ENCODE data around the gene TMEM200A.
"Not testable (repeated sequence)": the region's sequence is repeated elsewhere in the genome, so short reads cannot be mapped to it uniquely, and the experiment has no call there.

TMEM200A gene

GRCh38 chr6:130365166-130366106, at the start of gene TMEM200A:
Gene TMEM200A (plus strand): TSS chr6:130366017. CDS start chr6:130440423, 74,406 bp downstream.
- peak; percentile 30 for DNase-seq (ENCODE audit: low read depth)

- DNase-seq (ENCODE audit: low read depth) = no peak
Observed at GRCh38 chr6:130320908-130321307, 44.9 kb upstream of the TMEM200A start.

GRCh38 chr6:130322673-130323268, 43.0 kb upstream of the TMEM200A start:
- peak; percentile 40 for DNase-seq (ENCODE audit: low read depth)

- no peak for DNase-seq (ENCODE audit: low read depth)
Observed at GRCh38 chr6:130324657-130325056, 41.2 kb upstream of the TMEM200A start.

- no peak for DNase-seq (ENCODE audit: low read depth)
Observed at GRCh38 chr6:130326496-130326895, 39.3 kb upstream of the TMEM200A start.

GRCh38 chr6:130337534-130337933, 28.3 kb upstream of the TMEM200A start:
- no peak for DNase-seq (ENCODE audit: low read depth)

GRCh38 chr6:130346324-130346723, 19.5 kb upstream of the TMEM200A start:
- not testable (repeated sequence) for DNase-seq (ENCODE audit: low read depth)

- DNase-seq (ENCODE audit: low read depth) = no peak
Observed at GRCh38 chr6:130354322-130354721, 11.5 kb upstream of the TMEM200A start.

- DNase-seq (ENCODE audit: low read depth) = no peak
Observed at GRCh38 chr6:130355572-130355971, 10.2 kb upstream of the TMEM200A start.

GRCh38 chr6:130357436-130357835, 8.4 kb upstream of the TMEM200A start:
- no peak for DNase-seq (ENCODE audit: low read depth)

GRCh38 chr6:130359736-130360135, 6.1 kb upstream of the TMEM200A start:
- DNase-seq (ENCODE audit: low read depth) = no peak

- DNase-seq (ENCODE audit: low read depth) = no peak
Observed at GRCh38 chr6:130362128-130362527, 3.7 kb upstream of the TMEM200A start.

- DNase-seq (ENCODE audit: low read depth) = no peak
Observed at GRCh38 chr6:130364224-130364780, 1.5 kb upstream of the TMEM200A start.

- no peak for DNase-seq (ENCODE audit: low read depth)
Observed at GRCh38 chr6:130366107-130367005, 539 bp downstream of the TMEM200A start.

- DNase-seq (ENCODE audit: low read depth) = no peak
Observed at GRCh38 chr6:130367767-130368166, 1.9 kb downstream of the TMEM200A start.

GRCh38 chr6:130368576-130368975, 2.8 kb downstream of the TMEM200A start:
- DNase-seq (ENCODE audit: low read depth) = no peak

- no peak for DNase-seq (ENCODE audit: low read depth)
Observed at GRCh38 chr6:130369831-130370230, 4.0 kb downstream of the TMEM200A start.

- no peak for DNase-seq (ENCODE audit: low read depth)
Observed at GRCh38 chr6:130371921-130372420, 6.2 kb downstream of the TMEM200A start.

GRCh38 chr6:130372786-130373185, 7.0 kb downstream of the TMEM200A start:
- no peak for DNase-seq (ENCODE audit: low read depth)

- no peak for DNase-seq (ENCODE audit: low read depth)
Observed at GRCh38 chr6:130373992-130374391, 8.2 kb downstream of the TMEM200A start.

- DNase-seq (ENCODE audit: low read depth) = no peak
Observed at GRCh38 chr6:130376936-130377335, 11.1 kb downstream of the TMEM200A start.

- DNase-seq (ENCODE audit: low read depth) = no peak
Observed at GRCh38 chr6:130377371-130377770, 11.6 kb downstream of the TMEM200A start.
